GM23338 (cell line): ENCODE data around the gene GIPC1.
"Not testable (repeated sequence)": the region's sequence is repeated elsewhere in the genome, so short reads cannot be mapped to it uniquely, and the experiment has no call there.

Experiments
- EZH2 ChIP-seq: fragments of 200-600 bp; sonication (generic); IDR thresholded peaks from one replicate; pipeline ENCODE4 v1.8.0; 2017; ENCODE audit warnings: antibody characterized with exemption, mild to moderate bottlenecking, low read depth; ENCODE audit not compliant: unreplicated experiment
- POLR2AphosphoS5 ChIP-seq: IDR thresholded peaks from 2 replicates; pipeline ENCODE4 v1.6.1; 2016; ENCODE audit warnings: antibody characterized with exemption, low read depth
- REST ChIP-seq: IDR thresholded peaks from one replicate; pipeline ENCODE4 v1.6.1; 2018; ENCODE audit warnings: antibody characterized with exemption; ENCODE audit not compliant: unreplicated experiment
- TF ChIP-seq, protein P1 (sequence below), 2 experiments: fragments of 200-600 bp in 1 of 2; sonication (generic) in 1 of 2; conservative IDR thresholded peaks; 2 replicates each; pipeline versions ENCODE4 v1.5.1 to v1.6.1; 2016 to 2017; ENCODE audit warnings: antibody characterized with exemption in 2 of 2, low read depth in 2 of 2, mild to moderate bottlenecking in 2 of 2, moderate library complexity in 1 of 2

- TF ChIP-seq, protein P1, sequence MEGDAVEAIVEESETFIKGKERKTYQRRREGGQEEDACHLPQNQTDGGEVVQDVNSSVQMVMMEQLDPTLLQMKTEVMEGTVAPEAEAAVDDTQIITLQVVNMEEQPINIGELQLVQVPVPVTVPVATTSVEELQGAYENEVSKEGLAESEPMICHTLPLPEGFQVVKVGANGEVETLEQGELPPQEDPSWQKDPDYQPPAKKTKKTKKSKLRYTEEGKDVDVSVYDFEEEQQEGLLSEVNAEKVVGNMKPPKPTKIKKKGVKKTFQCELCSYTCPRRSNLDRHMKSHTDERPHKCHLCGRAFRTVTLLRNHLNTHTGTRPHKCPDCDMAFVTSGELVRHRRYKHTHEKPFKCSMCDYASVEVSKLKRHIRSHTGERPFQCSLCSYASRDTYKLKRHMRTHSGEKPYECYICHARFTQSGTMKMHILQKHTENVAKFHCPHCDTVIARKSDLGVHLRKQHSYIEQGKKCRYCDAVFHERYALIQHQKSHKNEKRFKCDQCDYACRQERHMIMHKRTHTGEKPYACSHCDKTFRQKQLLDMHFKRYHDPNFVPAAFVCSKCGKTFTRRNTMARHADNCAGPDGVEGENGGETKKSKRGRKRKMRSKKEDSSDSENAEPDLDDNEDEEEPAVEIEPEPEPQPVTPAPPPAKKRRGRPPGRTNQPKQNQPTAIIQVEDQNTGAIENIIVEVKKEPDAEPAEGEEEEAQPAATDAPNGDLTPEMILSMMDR (conservative IDR thresholded peaks at IDR 0.05; ENCODE audit: low read depth in 2 of 2): not testable (repeated sequence)
- not testable (repeated sequence) for TF ChIP-seq EZH2, POLR2AphosphoS5, REST
These were observed 46.1 kb upstream of the GIPC1 start for GRCh38 chr19:14541979-14542378.
